Stimulated activated CD4-positive, alpha-beta T cell treated with anti-CD3 and anti-CD28 coated beads, Interleukin-4, amount 100 ng/mL, for 48 hours (primary cell): Measurements from ENCODE around the gene INTS2.
"Not testable (repeated sequence)": the region's sequence is repeated elsewhere in the genome, so short reads cannot be mapped to it uniquely, and the experiment has no call there.

Source experiments
- DNase-seq, 2 donors: peaks; one replicate each; pipeline ENCODE4 v3.0.0-alpha.2; 2020; ENCODE audit warnings: low read depth in 2 of 2

INTS2 gene, protein sequence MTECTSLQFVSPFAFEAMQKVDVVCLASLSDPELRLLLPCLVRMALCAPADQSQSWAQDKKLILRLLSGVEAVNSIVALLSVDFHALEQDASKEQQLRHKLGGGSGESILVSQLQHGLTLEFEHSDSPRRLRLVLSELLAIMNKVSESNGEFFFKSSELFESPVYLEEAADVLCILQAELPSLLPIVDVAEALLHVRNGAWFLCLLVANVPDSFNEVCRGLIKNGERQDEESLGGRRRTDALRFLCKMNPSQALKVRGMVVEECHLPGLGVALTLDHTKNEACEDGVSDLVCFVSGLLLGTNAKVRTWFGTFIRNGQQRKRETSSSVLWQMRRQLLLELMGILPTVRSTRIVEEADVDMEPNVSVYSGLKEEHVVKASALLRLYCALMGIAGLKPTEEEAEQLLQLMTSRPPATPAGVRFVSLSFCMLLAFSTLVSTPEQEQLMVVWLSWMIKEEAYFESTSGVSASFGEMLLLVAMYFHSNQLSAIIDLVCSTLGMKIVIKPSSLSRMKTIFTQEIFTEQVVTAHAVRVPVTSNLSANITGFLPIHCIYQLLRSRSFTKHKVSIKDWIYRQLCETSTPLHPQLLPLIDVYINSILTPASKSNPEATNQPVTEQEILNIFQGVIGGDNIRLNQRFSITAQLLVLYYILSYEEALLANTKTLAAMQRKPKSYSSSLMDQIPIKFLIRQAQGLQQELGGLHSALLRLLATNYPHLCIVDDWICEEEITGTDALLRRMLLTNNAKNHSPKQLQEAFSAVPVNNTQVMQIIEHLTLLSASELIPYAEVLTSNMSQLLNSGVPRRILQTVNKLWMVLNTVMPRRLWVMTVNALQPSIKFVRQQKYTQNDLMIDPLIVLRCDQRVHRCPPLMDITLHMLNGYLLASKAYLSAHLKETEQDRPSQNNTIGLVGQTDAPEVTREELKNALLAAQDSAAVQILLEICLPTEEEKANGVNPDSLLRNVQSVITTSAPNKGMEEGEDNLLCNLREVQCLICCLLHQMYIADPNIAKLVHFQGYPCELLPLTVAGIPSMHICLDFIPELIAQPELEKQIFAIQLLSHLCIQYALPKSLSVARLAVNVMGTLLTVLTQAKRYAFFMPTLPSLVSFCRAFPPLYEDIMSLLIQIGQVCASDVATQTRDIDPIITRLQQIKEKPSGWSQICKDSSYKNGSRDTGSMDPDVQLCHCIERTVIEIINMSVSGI

DNA sequence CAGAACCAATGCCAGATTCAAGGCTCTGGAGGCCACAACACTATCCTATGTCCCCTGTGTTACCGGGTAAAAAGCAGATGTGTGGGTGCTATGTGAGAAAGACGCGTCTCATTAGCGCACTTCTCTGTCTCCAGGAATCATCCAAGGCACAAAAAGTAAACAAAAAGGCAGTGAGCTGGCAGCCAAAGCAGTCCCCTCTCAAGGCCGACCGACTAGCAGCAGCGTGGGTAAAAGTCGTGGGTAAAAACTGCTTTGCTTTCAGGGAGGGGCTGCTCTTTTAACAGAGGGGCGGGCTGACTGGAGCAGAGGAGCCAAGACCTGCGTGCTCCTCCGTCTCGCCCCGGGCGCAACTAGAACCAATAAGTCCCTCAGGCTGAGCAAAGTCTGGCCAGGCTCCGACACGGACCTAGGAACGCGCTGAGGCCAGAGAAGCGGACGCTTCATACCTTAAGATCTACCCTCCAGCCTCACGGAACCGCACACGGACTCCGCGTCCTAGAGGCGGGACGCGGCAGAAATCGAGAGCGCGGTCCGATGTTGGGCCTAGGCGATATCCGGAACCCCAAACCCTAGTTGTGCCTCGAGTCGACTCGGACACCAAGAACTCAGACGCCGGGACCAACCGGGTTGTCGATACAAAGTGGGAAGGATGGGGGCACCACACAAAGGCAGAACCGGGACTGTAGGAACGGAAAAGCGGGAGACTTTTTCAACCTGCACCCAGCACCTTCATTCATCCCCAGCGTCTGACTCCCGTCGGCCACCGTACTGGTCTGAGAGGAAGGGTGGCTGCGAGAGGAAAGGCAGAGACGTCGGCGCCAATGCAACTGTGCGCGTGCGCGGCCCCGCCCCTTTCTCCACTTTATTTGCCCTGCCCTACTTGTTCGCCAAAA, at the start of gene INTS2:
TSS of gene INTS2 (minus strand) at position 775 of the 893 bp plus-strand sequence. CDS start 1,338 bp downstream, outside the sequence.
- DNase-seq, result peak; percentile 94 to 95

DNA sequence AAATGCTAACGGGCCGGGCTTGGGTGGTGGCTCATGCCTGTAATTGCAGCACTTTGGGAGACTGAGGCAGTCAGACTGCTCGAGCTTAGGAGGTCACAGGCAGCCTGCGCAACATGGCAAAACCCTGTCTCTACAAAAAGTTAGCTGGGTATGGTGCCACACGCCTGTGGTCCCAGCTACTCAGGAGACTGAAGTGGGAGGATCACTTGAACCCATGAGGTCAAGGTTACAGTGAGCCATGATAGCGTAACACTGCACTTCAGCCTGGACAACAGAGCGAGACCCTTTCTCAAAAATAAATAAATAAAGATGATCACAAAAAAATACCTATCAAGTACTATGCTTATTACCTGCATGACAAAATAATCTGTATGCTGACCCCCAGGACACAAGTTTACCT, 46.3 kb upstream of the INTS2 start:
- DNase-seq, result no peak

DNA sequence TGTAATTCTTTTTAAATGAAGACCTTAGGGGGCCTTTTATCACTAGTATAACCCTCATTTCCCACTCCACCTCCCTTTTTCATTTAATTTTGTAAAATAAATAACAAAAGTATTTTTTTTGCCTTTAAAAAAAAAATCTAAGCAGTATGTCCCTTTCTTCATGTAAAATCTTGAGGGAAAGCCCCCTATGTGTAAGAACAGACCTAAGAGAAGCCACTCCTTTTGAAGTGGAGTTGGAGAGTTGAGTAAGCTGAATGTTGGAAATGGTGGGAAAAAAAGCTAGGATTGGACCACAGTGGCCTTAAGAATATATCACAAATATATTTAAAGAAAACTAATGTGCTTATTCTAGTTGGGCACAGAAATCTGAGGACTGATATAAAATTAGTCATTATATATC, 44.5 kb upstream of the INTS2 start:
- no peak for DNase-seq

DNA sequence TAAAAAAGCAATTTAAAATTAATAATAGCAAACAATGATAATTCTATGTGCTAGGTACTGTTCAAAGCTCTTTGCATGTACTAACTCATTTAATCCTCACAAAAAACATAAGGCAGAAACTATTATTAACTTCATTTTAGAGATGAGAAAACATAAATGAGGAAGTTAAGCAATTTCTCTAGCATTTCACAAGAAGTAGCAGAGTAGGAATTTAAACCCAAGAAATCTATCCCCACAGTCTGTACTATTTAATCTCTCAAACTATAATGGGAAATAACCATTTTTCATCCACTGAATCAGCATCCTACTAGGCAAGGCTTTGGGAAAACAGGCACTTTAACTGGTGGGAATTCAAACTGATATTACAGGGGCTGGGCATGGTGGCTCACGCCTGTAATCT, 42.2 kb upstream of the INTS2 start:
- no peak for DNase-seq

DNA sequence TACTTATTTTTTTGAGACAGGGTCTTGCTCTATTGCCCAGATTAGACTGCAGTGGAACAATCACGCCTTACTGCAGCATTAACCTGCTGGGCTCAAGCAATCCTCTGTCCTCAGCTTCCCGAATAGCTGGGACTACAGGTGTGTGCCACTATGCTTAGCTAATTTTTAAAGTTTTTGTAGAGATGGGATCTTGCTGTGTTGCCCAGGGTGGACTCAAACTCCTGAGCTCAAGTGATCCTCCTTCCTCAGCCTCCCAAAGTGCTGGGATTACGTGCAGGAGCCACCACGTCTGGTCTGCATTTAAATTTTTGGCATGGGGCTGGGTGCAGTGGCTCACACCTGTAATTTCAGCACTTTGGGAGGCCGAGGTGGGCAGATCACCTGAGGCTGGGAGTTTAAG, 41.0 kb upstream of the INTS2 start:
- no peak for DNase-seq

DNA sequence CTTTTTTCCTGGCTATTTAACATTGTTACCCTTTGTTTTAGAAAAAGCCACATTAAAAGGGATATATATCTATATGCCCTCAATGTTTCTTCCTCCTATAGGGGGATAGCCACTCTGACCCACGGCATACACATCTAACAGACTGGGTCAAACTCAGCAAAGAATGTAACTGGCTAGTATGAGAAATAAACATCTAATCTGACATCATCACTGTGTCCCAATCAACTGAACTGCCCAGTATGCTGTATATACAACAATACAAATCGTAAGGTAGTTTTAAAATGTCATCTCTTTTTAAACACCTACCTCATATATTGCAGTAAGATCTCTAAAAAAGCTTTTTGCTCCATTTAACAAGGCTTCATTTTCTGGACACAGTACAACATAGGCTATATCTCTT, 39.9 kb upstream of the INTS2 start:
- DNase-seq, result no peak

DNA sequence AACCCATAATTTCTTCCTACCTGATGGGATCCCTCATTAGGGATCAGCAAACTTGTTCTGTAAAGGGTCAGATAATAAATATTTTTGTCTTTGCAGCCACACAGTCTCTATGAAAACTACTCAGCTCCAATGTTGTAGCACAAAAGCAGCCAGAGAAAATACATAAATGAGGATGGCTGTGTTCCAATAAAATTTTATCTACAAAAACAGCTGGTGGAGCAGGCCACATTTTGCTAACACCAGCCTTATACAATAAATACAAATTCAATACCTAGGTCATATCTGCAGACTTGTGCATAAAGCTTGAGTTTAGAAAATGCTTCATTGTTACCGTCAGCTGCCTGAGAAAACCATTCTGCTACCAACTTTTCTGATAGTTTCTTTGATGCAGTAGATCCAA, 38.4 kb upstream of the INTS2 start:
- DNase-seq, result no peak

DNA sequence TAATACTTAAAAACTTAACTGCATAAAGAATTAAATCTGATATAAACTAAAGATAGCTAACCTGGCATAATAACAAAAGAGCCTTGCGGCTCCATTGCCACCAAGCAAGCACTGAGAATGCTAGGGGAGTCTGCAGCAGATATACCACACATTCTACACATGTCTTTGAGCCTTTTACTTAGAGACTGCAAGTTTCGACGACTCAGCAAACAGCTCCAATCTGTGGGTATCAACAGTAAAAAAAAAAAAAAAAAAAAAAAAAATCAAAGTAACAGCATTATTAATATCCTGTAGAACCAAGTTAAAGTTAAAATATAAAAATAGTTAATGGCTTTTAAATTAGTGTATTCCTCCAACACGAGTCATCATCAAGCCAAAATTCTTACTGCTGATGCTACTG, 27.8 kb upstream of the INTS2 start:
- no peak for DNase-seq

DNA sequence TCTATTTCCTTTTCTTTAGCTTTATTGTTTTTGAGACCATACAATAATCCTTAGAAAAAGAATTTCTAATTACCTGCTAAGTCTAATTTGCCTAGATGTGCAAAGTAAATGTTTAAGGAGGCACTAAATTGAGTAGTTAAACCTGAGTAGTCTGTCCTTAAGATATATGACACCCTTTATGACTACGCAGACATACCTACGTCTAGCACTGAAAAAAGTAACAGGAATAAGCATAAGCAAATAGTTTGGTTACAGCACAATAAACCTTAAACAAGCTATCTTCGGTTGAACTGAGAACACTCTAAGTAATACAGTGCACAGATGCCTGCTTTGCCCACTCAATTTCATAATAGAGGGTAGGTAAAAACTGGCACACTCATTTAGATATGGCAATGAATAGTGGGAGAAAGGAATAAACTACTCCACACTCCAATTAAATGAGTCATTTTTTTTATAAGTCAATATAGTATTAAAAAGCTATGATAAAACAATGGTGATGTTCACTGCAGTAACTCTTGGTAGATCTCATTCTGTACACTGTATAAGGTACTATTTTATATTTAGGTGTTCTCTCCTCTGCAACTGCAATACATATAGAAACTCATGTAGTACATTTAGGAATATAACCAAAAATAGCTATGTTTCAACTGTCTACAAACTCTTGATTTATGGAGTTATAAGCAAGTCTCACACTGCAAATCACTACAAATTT, 19.7 kb upstream of the INTS2 start:
- no peak for DNase-seq

DNA sequence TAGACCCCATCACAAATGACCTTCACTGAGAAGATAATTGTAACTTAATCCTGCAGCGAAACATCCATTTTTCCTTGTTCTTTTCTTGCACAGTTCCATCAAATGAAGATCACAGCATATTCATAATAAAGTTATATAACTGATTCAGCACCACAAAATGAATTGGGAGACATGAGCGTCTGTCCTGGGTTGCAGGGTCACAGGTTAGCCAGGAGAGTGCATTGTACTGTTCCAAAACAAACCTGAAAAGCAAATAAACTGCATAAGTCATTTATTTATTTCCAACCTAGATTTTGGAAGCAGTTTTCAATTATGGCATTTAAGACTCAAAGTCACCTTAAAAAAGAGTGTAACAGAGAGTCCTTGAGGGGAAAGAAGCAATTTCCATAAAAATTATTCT, 18.6 kb upstream of the INTS2 start:
- no peak for DNase-seq

DNA sequence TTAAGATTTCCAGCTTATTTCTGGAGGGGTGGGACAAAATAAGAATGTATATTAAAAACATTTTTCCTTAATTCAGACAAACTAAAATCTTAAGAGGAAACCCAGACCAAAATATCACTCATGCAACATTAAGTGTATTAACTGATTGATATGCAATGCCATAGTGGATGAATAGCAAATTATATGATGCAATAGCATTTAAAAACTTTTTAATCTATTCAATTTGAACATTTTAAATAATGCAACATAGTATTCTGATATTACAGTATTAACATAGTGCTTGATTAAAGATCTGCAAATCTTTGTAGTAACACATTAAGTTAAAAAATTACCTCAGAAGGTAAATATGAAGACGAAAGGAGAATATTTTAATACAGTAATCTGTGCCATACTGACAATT, 15.3 kb upstream of the INTS2 start:
- no peak for DNase-seq

DNA sequence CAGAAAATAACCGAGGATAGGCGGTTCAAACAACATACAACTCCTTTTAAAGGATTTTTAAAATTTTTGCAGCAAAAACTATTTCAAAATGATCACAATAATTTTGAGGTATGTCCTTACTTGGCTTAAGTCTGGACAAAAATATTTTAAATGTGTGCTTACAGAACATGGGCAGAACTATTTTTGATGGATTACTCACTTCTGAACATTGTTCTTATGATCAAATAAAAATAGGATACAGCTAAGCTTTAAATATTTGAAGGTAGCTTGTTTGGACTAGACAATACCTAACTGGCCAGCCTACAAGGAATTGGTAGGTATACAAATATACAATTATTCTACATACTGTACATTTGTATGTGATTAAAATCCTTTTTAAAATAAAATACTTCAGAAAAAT, 14.3 kb upstream of the INTS2 start:
- DNase-seq, result no peak

DNA sequence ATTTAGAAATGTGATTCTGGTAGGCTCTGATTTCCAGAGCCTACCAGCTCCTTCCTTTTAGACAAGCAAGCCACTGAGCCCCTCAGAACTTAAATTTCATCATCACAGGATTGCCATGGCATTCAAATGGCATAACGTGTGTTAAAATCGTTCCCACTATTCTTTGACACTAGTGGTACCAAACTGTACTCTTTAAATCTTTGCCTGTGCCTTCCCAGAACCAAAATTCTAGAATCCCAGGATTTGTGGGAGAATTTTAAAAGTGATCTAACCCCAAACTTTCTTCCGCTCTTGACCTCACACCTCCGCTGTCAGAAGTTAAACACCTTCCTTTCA, 287 bp upstream of the INTS2 start:
- no peak for DNase-seq

DNA sequence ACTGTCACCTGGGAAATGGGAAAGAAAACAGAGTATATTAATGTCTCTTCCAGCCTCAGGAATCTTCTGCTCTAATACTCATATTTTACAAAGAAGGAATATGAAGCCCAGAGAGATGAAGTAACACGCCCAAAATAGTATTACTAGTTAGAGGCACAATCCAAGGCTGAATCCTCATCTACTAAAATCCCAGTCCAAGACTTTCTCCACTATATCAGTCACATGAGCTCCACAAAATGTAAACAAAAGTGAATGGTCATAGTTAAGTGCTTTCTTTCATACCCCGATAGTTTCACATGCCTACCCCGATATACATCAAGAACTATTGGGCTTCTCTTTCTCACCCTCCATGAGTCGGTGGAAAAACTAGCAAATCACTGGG, 965 bp downstream of the INTS2 start:
- DNase-seq, result no peak

DNA sequence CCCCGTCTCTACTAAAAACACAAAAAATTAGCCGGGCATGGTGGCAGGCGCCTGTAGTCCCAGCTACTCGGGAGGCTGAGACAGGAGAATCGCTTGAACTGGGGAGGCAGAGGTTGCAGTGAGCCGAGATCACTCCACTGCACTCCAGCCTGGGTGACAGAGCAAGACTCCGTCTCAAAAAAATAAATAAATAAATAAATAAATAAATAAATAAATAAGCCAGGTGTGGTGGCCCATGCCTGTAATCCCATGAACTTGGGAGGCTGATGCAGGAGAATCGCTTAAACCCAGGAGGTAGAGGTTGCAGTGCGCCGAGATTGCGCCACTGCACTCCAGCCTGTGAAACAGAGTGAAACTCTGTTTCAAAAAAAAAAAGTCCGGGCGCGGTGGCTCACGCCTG, 12.6 kb downstream of the INTS2 start:
- not testable (repeated sequence) for DNase-seq

DNA sequence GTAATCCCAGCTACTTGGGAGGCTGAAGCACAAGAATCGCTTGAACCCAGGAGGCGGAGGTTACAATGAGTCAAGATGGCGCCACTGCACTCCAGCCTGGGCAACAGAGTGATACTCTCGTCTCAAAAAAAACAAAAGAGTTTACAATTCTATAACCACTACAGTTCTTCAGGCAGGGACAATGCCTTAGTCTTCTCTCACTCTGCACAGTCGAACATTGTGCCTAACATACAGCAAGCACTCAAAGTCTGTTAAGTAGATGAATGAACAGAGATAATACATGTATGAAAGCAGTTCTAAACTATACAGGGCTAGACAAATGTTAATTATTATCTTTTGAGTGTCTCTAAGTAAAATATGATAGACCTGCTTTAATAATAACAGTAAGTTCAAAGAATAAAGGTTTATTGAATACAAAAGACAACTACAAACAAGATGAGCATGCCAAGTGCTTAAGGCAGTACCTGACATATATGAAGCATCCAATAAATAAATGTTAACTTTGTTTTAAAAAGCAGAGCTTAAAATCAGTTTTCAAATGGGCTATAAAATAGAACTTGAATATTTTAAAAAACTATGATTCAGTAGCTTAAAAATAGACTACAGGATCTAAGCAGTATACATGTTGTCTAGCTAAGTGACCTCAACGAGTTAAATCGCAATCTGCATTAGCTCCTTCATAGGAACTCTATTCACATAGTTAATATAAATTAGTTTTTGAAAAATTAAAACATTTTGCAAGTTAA, 19.3 kb downstream of the INTS2 start:
- DNase-seq, result no peak

DNA sequence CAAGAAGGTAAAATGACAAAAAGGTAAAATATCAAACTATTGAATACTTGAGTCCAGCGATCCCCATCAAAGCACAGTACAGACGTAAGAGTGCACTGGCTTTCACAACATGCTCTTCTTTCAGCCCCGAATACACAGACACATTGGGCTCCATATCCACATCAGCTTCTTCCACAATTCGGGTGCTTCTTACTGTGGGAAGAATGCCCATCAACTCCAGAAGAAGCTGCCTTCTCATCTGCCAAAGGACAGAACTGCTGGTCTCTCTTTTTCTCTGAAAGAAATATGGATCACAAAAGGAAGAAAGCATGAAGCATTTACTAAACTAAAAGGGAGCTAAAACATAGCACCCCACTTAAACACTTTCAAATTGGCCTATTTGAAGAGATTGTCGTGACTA, 20.4 kb downstream of the INTS2 start:
- DNase-seq, result no peak

DNA sequence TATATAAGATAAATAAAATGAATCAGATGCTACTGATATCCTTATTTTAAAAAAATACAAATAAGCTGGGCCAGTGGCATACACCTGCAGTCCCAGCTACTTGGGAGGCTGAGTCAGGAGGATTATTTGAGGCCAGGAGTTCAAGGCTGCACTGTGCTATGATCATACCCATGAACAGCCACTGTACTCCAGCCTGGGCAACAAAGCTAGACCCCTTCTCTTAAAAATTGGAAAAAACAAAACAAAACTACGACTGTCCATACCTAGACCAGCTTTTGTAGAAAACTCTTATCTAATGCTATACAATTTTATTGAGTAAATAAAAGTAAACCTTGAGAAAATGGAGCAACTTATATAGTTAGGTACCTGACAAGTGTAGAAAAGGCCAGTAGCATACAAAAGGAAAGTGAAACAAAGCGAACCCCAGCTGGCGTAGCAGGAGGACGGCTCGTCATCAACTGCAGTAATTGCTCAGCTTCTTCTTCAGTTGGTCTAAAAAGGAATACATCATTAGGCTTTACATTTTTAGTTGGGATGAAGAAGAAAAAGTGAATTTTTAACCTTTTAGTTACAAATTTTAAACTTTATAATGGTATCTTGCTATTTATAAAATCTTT, 23.6 kb downstream of the INTS2 start:
- no peak for DNase-seq

DNA sequence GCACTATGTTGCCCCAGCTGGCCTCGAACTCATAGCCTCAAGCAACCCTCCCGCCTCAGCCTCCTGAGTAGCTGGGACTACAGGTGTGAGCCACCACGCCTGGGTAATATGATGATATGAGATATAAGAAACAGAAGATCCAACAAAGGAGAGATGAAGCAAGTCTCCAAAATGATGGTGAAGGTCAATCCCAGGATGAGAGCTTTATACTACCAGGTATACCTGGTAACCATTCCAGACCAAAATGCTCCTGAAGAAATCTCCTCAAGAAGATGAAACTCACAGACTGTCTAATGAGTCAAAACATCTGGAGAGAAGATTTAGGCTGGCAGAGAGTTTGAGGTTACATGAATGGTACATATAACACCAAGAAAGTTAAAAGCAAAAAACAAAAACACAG, 24.5 kb downstream of the INTS2 start:
- no peak for DNase-seq
